ENCODE measurements around the gene IPO13. TPM values are rescaled to one million over a fixed set of nuclear protein-coding genes. Genes with fewer than 3 reads are reported as not detected.

IPO13 gene
- polyA plus RNA-seq, 1 of the 3 experiments (the other 2 are of a cell fraction) = 15.5 TPM

DNA sequence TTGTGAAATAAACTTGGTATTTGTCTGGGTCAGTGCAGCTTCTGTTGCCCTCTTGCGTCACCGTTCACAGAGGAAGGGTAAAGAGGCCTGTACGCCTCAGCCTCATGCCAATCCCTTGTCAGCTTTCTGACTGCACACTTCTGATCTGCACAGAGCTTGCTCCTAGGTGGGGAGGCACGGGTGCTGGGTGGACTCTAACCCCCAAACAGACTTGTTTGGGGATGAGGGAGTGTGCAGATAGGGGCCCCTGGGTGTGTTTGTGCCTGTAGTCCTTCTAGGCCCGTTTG lies 31.5 kb downstream of the IPO13 start:
- Histone ChIP-seq H3K9ac (peak overlapping the region; percentile 82; the same call in 1 of the 2 replicates), H3K4me3 (ENCODE audit: low read depth in 2 of 2, low read length in 1 of 2) (peak overlapping the region; percentile 59 to 85), H4K20me1 (ENCODE audit: insufficient read depth) (peaks cover 20% of the 10 kb centered on the region), H3K9me2 (no peaks in the 10 kb centered on the region), H3K27me3 (ENCODE audit: insufficient read depth) (no peaks in the 10 kb centered on the region), H3K27ac (ENCODE audit: low read depth in 2 of 2, low read length in 1 of 2) (no peak overlapping the region), H3K4me2 (peak overlapping the region; percentile 88), H3F3A (replicated peaks; ENCODE audit: insufficient read depth) (peaks cover 9% of the 10 kb centered on the region), H2AFZ (ENCODE audit: low read depth) (no peak overlapping the region), H3K4me1 (ENCODE audit: control insufficient read depth in 1 of 2, insufficient read depth in 2 of 2, low read depth in 1 of 2, low read length in 1 of 2) (peaks cover 8 to 50% of the 10 kb centered on the region in 2 experiments; a peak in 1 of 4 replicates), H3K79me2 (ENCODE audit: insufficient read depth) (peaks cover 75% of the 10 kb centered on the region), H3K36me3 (replicated peaks in 1 of 2; ENCODE audit: control insufficient read depth in 1 of 2, insufficient read depth in 2 of 2, low read length in 1 of 2) (peaks cover 16 to 31% of the 10 kb centered on the region in 2 experiments), H3K9me3 (no peaks in the 10 kb centered on the region)
- 78% methylated on average over 4 of the region's 5 CpGs for WGBS (ENCODE audit: low lambda C conversion rate)
- TF ChIP-seq, protein P1, sequence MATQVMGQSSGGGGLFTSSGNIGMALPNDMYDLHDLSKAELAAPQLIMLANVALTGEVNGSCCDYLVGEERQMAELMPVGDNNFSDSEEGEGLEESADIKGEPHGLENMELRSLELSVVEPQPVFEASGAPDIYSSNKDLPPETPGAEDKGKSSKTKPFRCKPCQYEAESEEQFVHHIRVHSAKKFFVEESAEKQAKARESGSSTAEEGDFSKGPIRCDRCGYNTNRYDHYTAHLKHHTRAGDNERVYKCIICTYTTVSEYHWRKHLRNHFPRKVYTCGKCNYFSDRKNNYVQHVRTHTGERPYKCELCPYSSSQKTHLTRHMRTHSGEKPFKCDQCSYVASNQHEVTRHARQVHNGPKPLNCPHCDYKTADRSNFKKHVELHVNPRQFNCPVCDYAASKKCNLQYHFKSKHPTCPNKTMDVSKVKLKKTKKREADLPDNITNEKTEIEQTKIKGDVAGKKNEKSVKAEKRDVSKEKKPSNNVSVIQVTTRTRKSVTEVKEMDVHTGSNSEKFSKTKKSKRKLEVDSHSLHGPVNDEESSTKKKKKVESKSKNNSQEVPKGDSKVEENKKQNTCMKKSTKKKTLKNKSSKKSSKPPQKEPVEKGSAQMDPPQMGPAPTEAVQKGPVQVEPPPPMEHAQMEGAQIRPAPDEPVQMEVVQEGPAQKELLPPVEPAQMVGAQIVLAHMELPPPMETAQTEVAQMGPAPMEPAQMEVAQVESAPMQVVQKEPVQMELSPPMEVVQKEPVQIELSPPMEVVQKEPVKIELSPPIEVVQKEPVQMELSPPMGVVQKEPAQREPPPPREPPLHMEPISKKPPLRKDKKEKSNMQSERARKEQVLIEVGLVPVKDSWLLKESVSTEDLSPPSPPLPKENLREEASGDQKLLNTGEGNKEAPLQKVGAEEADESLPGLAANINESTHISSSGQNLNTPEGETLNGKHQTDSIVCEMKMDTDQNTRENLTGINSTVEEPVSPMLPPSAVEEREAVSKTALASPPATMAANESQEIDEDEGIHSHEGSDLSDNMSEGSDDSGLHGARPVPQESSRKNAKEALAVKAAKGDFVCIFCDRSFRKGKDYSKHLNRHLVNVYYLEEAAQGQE (IDR thresholded peaks at IDR 0.05; ENCODE audit: low read depth, low read length) = no peak
- TF ChIP-seq RCOR1 (IDR thresholded peaks at IDR 0.05; ENCODE audit: low read length) = no peak
- no peak for TF ChIP-seq RFX5 (IDR thresholded peaks at IDR 0.05; ENCODE audit: low read length)
- TF ChIP-seq TCF12 (IDR thresholded peaks at IDR 0.05) = no peak
- no peak for TF ChIP-seq FOSL2 (IDR thresholded peaks at IDR 0.05; ENCODE audit: borderline replicate concordance, low read depth)
- TF ChIP-seq EZH2phosphoT487 (IDR thresholded peaks at IDR 0.05; ENCODE audit: borderline replicate concordance, low read depth) = no peak
- no peak for TF ChIP-seq YY1 (IDR thresholded peaks at IDR 0.05; ENCODE audit: low read depth)
- no peak for TF ChIP-seq MXI1 (IDR thresholded peaks at IDR 0.05; ENCODE audit: low read depth, low read length)
- TF ChIP-seq EP300 (IDR thresholded peaks at IDR 0.05; ENCODE audit: borderline replicate concordance in 1 of 2, low read depth in 1 of 2, low read length in 1 of 2) = no peak
- TF ChIP-seq USF1 (IDR thresholded peaks at IDR 0.05; ENCODE audit: borderline replicate concordance, low read depth) = no peak
- no peak for TF ChIP-seq SIN3A (IDR thresholded peaks at IDR 0.05; ENCODE audit: borderline replicate concordance, low read depth, low read length)
- TF ChIP-seq FOXJ3 (CRISPR knock-in tag; IDR thresholded peaks at IDR 0.05) = no peak
- TF ChIP-seq NRF1 (IDR thresholded peaks at IDR 0.05; ENCODE audit: low read depth, low read length) = no peak
- no peak for TF ChIP-seq ZBTB33 (IDR thresholded peaks at IDR 0.05; ENCODE audit: borderline replicate concordance, low read depth)
- TF ChIP-seq PBX3 (IDR thresholded peaks at IDR 0.05) = no peak
- TF ChIP-seq JUND (IDR thresholded peaks at IDR 0.05) = no peak
- no peak for TF ChIP-seq GATA2 (CRISPR knock-in tag; IDR thresholded peaks at IDR 0.05)
- ChIA-PET POLR2A (interaction anchor here (0.7 kb wide), 1 partner anchor 8 kb away, joined by 3 read pairs; the partner anchor contains the start of gene DPH2), CTCF (interaction anchor here (0.9 to 1.2 kb wide), 3 partner anchors 32 to 215 kb away, joined by 3 to 5 read pairs (median 3); partner anchors contain the start of gene IPO13)
- no peak for DNase-seq

All from SK-N-SH (cell line).